ENCODE results near the gene RLN1.
A peak's percentile ranks its signal among the peaks of the same experiment; 100 is the strongest.
"Not testable (repeated sequence)": the region's sequence is repeated elsewhere in the genome, so short reads cannot be mapped to it uniquely, and the experiment has no call there.

RLN1 gene

GRCh38 chr9:5338992-5339981, at the start of gene RLN1:
TSS of gene RLN1 (minus strand) at chr9:5339876. CDS start at chr9:5339746, 130 bp downstream.
- DNase-seq = peak in 5 of 14 donors; percentile 2 to 15 (median 5)

- no peak for DNase-seq
These were observed 49.5 kb upstream of the RLN1 start for GRCh38 chr9:5389109-5389732.

- no peak for DNase-seq
These were observed 48.5 kb upstream of the RLN1 start for GRCh38 chr9:5388026-5388819.

GRCh38 chr9:5384436-5384835, 44.8 kb upstream of the RLN1 start:
- DNase-seq = no peak

GRCh38 chr9:5382479-5382878, 42.8 kb upstream of the RLN1 start:
- no peak for DNase-seq

GRCh38 chr9:5375790-5376477, 36.3 kb upstream of the RLN1 start:
- DNase-seq = no peak

GRCh38 chr9:5375091-5375490, 35.4 kb upstream of the RLN1 start:
- no peak for DNase-seq

GRCh38 chr9:5364294-5365024, 24.8 kb upstream of the RLN1 start:
- DNase-seq = no peak

GRCh38 chr9:5361326-5362010, 21.8 kb upstream of the RLN1 start:
- no peak for DNase-seq

- no peak for DNase-seq
These were observed 20.7 kb upstream of the RLN1 start for GRCh38 chr9:5360341-5360740.

- no peak for DNase-seq
These were observed 17.9 kb upstream of the RLN1 start for GRCh38 chr9:5357431-5358105.

- peak in 1 of 14 donors; percentile 3 for DNase-seq
These were observed 16.1 kb upstream of the RLN1 start for GRCh38 chr9:5355817-5356216.

GRCh38 chr9:5355226-5355625, 15.6 kb upstream of the RLN1 start:
- no peak for DNase-seq

GRCh38 chr9:5354184-5354583, 14.5 kb upstream of the RLN1 start:
- no peak for DNase-seq

- DNase-seq = no peak
These were observed 13.1 kb upstream of the RLN1 start for GRCh38 chr9:5352637-5353248.

GRCh38 chr9:5336688-5337087, 3.0 kb downstream of the RLN1 start:
- DNase-seq = no peak

- not testable (repeated sequence) for DNase-seq
These were observed 8.4 kb downstream of the RLN1 start for GRCh38 chr9:5331276-5331675.

GRCh38 chr9:5326893-5327548, 12.7 kb downstream of the RLN1 start:
- DNase-seq = no peak

GRCh38 chr9:5326187-5326586, 13.5 kb downstream of the RLN1 start:
- DNase-seq = no peak

Data from C1 segment of cervical spinal cord (tissue), 14 donors.